NT2/D1 (cell line): Measurements from ENCODE around the gene FARSA.
A peak's percentile ranks its signal among the peaks of the same experiment; 100 is the strongest.

Source experiments
- DNase-seq: peaks from one replicate; pipeline ENCODE4 v3.0.0-alpha.2; 2011; ENCODE audit warnings: low read depth, low spot score
- H3K27me3 ChIP-seq: 2 replicates; pipeline ENCODE4 v1.6.0; 2011; ENCODE audit warnings: mild to moderate bottlenecking; ENCODE audit not compliant: insufficient read length, insufficient read depth
- H3K36me3 ChIP-seq: 2 replicates; pipeline ENCODE4 v1.6.1; 2011; ENCODE audit warnings: mild to moderate bottlenecking, low read length, mixed read lengths; ENCODE audit not compliant: insufficient read depth, insufficient read length
- H3K4me1 ChIP-seq: 2 replicates; pipeline ENCODE4 v1.5.1; 2011; ENCODE audit not compliant: insufficient read depth, insufficient read length
- H3K4me3 ChIP-seq: 2 replicates; pipeline ENCODE4 v1.5.1; 2011; ENCODE audit warnings: low read depth; ENCODE audit not compliant: insufficient read length
- H3K9ac ChIP-seq: 2 replicates; pipeline ENCODE4 v1.6.0; 2011; ENCODE audit warnings: low read depth; ENCODE audit not compliant: insufficient read length
- H3K9me3 ChIP-seq: 2 replicates; pipeline ENCODE4 v1.5.1; 2011; ENCODE audit warnings: mild to moderate bottlenecking, low read length; ENCODE audit not compliant: insufficient read depth
- SUZ12 ChIP-seq: IDR thresholded peaks from 2 replicates; pipeline ENCODE4 v1.6.1; 2011; ENCODE audit not compliant: insufficient read length, insufficient read depth; ENCODE audit errors: extremely low read depth
- YY1 ChIP-seq: IDR thresholded peaks from 2 replicates; pipeline ENCODE4 v1.6.1; 2011; ENCODE audit not compliant: insufficient read length, insufficient read depth
- ZNF274 ChIP-seq: IDR thresholded peaks from 2 replicates; pipeline ENCODE4 v1.6.1; 2011; ENCODE audit warnings: mild to moderate bottlenecking, low read depth, low read length

Gene FARSA

DNA sequence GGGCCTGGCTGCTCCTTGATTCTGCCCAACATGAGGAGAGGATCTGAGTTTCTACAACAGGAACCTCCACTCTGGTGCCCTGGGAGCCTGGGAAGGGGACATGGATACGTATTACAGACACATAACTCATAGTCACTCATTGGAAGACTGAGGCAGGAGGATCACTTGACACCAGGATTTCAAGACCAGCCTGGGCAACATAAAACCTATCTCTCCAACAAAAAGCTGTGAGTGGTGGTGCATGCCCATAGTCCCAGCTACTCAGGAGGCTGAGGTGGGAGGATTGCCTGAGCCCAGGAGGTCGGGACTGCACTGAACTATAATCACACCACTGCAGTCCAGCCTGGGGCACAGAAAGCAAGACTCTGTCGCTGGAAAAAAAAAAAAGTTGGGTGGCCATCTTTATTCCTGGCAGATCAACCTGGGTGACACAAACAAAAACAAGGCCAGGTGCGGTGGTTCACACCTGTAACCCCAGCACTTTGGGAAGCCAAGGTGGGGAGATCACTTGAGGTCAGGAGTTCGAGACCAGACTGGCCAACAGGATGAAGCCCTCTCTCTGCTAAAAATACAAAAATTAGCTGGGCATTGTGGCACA lies 45.4 kb downstream of the FARSA start:
- Histone ChIP-seq H3K4me3 (no peak overlapping the region), H3K9me3 (peaks cover 16% of the 10 kb centered on the region), H3K36me3 (peaks cover 2% of the 10 kb centered on the region), H3K4me1 (peaks cover 8% of the 10 kb centered on the region), H3K27me3 (peaks cover 50% of the 10 kb centered on the region), H3K9ac (no peak overlapping the region)
- DNase-seq = no peak
- TF ChIP-seq SUZ12 (no peak), ZNF274 (no peak), YY1 (no peak)

DNA sequence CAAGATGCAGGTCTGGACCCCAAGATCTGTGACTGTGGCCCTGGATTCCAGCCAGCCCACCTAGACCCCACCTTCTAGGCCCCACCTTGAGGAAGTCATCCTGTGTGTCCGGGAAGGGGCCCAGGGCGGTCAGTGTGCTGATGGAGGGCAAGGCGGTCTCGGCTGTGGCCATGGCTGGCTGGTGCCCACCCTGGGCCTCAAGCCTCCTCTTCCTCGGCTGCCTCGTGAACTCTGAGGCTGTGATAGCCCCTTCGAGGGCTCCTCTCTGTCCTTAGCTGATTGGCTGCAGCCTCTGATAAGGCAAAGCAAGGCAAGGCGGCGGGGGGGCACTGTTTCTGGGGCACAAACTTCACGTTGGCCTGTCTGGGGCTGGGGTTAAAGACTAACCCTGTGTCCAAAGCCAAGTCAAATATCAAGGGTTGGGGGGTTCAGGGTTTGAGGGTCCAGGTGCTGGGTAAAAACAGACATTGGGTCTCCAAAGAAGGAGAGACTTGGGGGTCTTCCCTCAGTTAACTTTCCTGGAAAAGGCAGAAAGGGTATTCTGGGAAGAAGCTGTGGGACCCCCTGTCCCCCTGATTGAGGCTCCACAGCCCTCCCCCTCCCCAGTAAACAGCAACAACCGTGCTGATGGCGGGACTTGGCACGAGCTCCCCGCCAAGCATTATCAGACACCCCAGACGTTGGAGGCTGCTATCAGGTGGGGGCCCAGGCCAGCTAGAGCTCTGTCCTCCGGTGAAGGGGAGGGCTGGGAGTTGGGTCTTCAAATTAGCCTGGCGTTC lies 46.4 kb downstream of the FARSA start, which contains the start of gene KLF1:
KLF1 (minus strand) TSS at position 233 of the 779 bp plus-strand sequence; CDS start at position 172, 61 bp downstream.
- Histone ChIP-seq H3K36me3 (no peaks in the 10 kb centered on the region), H3K4me1 (peaks cover 8% of the 10 kb centered on the region), H3K4me3 (peak within 1 kb of the TSS; percentile 63), H3K9ac (peak within 1 kb of the TSS; percentile 73), H3K9me3 (peaks cover 16% of the 10 kb centered on the region), H3K27me3 (peaks cover 50% of the 10 kb centered on the region)
- no peak for TF ChIP-seq YY1
- TF ChIP-seq ZNF274 = no peak
- TF ChIP-seq SUZ12 = no peak
- no peak for DNase-seq

GRCh38 chr19:12886651-12886968 lies 46.9 kb downstream of the FARSA start:
- no peak overlapping the region for H3K9ac ChIP-seq
- H3K4me1 ChIP-seq = peaks cover 5% of the 10 kb centered on the region
- no peak for DNase-seq
- no peak overlapping the region for H3K4me3 ChIP-seq
- H3K27me3 ChIP-seq = peaks cover 50% of the 10 kb centered on the region
- no peaks in the 10 kb centered on the region for H3K36me3 ChIP-seq
- H3K9me3 ChIP-seq = peaks cover 16% of the 10 kb centered on the region
- TF ChIP-seq SUZ12 (no peak), YY1 (no peak), ZNF274 (no peak)

DNA sequence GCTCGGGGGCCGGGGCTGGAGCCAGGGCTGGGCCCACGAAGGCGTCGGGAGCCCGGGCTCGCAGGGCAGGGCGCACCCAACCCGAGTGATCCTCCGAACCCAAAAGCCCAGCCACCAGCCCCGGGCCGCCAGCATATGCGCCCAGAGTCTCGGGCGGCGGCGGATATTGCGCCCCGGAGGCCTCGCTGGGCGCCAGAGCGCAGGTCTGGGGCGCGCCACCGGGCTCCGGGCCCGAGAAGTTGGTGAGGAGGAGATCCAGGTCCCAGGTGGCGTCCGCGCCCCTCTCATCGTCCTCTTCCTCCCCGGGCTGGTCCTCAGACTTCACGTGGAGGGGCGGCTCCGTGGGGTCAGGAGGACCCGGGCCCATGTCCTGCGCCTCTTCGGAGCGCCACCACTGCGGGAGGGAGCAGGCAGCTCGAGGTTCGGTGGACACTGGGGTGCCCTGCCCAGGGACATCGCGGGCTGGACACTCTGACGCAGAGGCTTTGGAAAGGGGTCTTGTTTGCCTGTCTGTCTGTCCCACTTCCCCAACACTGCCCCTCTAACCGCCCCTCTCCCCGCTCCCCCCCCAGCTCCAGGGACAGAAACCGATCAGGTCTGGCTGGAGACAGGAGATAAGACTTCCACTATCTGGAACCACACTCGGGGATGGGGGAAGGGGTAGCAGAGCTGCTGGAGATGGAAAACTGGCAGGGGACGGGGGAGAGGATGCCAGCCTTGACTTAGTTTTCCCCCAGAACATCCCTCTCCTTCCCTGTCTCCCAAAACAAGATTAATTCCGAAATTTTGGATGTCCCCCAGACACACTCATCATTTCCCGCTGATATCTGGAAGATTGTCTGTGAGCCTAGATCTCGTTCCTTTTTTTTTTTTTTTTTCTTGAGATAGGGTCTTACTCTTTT lies 47.5 kb downstream of the FARSA start:
- peaks cover 16% of the 10 kb centered on the region for H3K9me3 ChIP-seq
- no peak for DNase-seq
- no peaks in the 10 kb centered on the region for H3K36me3 ChIP-seq
- peaks cover 52% of the 10 kb centered on the region for H3K27me3 ChIP-seq
- H3K4me1 ChIP-seq = peaks cover 3% of the 10 kb centered on the region
- H3K9ac ChIP-seq = peak overlapping the region; percentile 73
- H3K4me3 ChIP-seq = peak overlapping the region; percentile 63
- TF ChIP-seq ZNF274 = no peak
- TF ChIP-seq YY1 = no peak
- TF ChIP-seq SUZ12 = no peak

DNA sequence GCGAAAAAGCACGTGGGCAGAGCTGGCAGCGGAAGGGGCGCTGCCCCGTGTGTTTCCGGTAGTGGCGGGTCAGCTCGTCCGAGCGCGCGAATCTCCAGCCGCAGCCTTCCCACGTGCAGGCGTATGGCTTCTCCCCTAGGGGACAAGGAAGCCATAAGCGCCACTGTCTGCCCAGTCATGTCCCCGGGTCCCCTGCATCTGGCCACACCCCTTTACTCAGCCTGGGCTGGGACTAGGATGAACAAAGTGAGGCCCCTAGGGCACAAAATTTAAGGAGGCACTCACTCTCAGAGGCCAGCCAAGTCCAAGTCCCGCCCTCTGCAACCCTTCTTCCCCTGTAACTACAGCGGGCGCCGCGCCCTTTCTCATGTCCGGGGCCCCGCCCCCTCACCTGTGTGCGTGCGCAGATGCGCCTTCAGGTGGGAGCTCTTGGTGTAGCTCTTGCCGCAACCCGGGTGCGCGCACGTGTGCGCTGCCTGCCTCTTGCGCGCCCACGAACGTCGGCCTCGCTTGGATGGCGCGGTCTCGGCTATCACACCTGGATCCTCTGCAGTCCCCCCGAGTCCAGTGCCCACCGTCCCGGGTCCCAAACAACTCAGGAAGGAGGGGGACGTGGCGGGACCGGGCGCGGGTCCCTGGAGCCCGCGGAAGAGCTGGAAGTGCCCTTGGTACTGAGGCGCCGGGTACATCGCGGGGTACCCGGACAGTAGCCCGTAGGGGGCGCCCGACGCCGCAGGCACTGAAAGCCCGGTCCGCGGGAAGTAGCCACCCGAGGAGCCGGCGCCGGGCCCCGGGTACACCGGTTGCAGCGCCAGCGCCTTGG lies 48.4 kb downstream of the FARSA start:
- peaks cover 60% of the 10 kb centered on the region for H3K27me3 ChIP-seq
- H3K9ac ChIP-seq = peak overlapping the region; percentile 73
- peak; percentile 91 for DNase-seq

GRCh38 chr19:12884627-12884925 lies 48.9 kb downstream of the FARSA start:
- DNase-seq = no peak
- Histone ChIP-seq H3K27me3 (peaks cover 62% of the 10 kb centered on the region), H3K4me1 (peaks cover 3% of the 10 kb centered on the region), H3K9me3 (peaks cover 16% of the 10 kb centered on the region), H3K4me3 (peak overlapping the region; percentile 63), H3K9ac (peak overlapping the region; percentile 65), H3K36me3 (no peaks in the 10 kb centered on the region)
- TF ChIP-seq YY1 (no peak), ZNF274 (no peak), SUZ12 (no peak)

More for the DNA sequence above, 48.4 kb downstream of the FARSA start:
- TF ChIP-seq SUZ12 = no peak
- TF ChIP-seq YY1 = no peak
- TF ChIP-seq ZNF274 = no peak
- H3K36me3 ChIP-seq = no peaks in the 10 kb centered on the region
- peak overlapping the region; percentile 63 for H3K4me3 ChIP-seq
- H3K4me1 ChIP-seq = peaks cover 3% of the 10 kb centered on the region
- peaks cover 16% of the 10 kb centered on the region for H3K9me3 ChIP-seq
